GM12891 (cell line): ENCODE results near the gene QPRT.

Experiments used
- POLR2A ChIP-seq: IDR thresholded peaks from 2 replicates; pipeline ENCODE4 v1.6.1; 2011; ENCODE audit warnings: low read depth, low read length, control low read depth
- POLR2AphosphoS5 ChIP-seq: IDR thresholded peaks from 2 replicates; pipeline ENCODE4 v1.6.1; 2011; ENCODE audit warnings: low read depth, low read length, control low read depth
- SPI1 ChIP-seq: IDR thresholded peaks from 2 replicates; pipeline ENCODE4 v1.6.1; 2011; ENCODE audit warnings: low read depth, low read length, control low read depth
- TAF1 ChIP-seq: IDR thresholded peaks from 2 replicates; pipeline ENCODE4 v1.6.1; 2011; ENCODE audit warnings: low read depth, low read length, control low read depth

DNA sequence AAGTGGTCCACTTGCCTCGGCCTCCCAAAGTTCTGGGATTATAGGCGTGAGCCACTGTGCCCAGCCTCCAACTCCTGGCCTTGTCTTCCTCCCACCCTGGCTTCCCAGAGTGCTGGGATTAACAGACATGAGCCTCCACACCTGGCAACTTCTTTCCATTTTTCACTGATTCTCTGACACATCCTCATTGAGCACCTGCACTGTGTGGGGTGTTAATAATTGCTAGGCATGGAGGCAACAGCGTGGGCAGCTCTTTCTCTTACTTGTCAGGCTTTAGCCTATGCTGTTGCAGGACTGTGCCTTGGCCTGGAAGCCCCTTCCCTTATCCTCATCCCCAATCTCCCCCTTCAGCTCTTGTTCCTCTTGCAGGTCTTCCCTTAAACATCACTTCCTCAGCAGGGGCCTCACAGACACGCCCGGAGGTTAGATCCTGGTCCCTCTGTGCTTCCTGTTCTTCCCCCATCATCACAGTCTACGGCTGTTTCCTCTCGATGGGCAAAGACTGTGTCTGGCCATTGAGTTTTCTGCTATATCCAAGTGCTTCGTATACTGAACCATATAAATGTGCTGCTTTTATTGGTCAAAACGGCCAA lies 7.9 kb downstream of the QPRT start:
- TF ChIP-seq POLR2AphosphoS5 = no peak
- TF ChIP-seq TAF1 = no peak
- no peak for TF ChIP-seq POLR2A
- TF ChIP-seq SPI1 = no peak; the same call in 1 of the 2 replicates
